HEK293 (cell line): Measurements from ENCODE around the gene GRM5.
"Not testable (repeated sequence)": the region's sequence is repeated elsewhere in the genome, so short reads cannot be mapped to it uniquely, and the experiment has no call there.

Experiments
- CTCF ChIP-seq: fragments of 450-650 bp; formaldehyde crosslinking; IDR thresholded peaks from 2 replicates; pipeline ENCODE4 v1.5.1; 2016; ENCODE audit warnings: missing biosample characterization, missing genetic modification characterization
- INSM2 ChIP-seq: fragments of 450-650 bp; formaldehyde crosslinking; IDR thresholded peaks from 2 replicates; pipeline ENCODE4 v1.5.1; 2016; ENCODE audit warnings: missing biosample characterization, missing genetic modification characterization
- PATZ1 ChIP-seq: fragments of 450-650 bp; formaldehyde crosslinking; IDR thresholded peaks from 2 replicates; pipeline ENCODE4 v1.5.1; 2016; ENCODE audit warnings: missing biosample characterization, missing genetic modification characterization
- REST ChIP-seq: fragments of 450-650 bp; formaldehyde crosslinking; IDR thresholded peaks from 2 replicates; pipeline ENCODE4 v1.5.1; 2016; ENCODE audit warnings: missing biosample characterization, missing genetic modification characterization
- YY1 ChIP-seq: fragments of 450-650 bp; formaldehyde crosslinking; IDR thresholded peaks from 2 replicates; pipeline ENCODE4 v1.5.1; 2018; ENCODE audit warnings: missing biosample characterization, missing genetic modification characterization
- ZBTB21 ChIP-seq: fragments of 450-650 bp; formaldehyde crosslinking; IDR thresholded peaks from 2 replicates; pipeline ENCODE4 v1.5.1; 2017; ENCODE audit warnings: missing biosample characterization, missing genetic modification characterization
- ZNF184 ChIP-seq: fragments of 450-650 bp; IDR thresholded peaks from 2 replicates; pipeline ENCODE4 v1.5.1; 2018; ENCODE audit warnings: missing biosample characterization, mild to moderate bottlenecking, missing genetic modification characterization
- ZNF23 ChIP-seq: fragments of 450-650 bp; formaldehyde crosslinking; IDR thresholded peaks from 2 replicates; pipeline ENCODE4 v1.5.1; 2016; ENCODE audit warnings: missing biosample characterization, missing genetic modification characterization, borderline replicate concordance
- ZNF26 ChIP-seq: fragments of 450-650 bp; formaldehyde crosslinking; IDR thresholded peaks from 2 replicates; pipeline ENCODE4 v1.5.1; 2016; ENCODE audit warnings: missing biosample characterization, missing genetic modification characterization
- ZNF311 ChIP-seq: fragments of 450-650 bp; formaldehyde crosslinking; IDR thresholded peaks from 2 replicates; pipeline ENCODE4 v1.5.1; 2017; ENCODE audit warnings: missing biosample characterization, missing genetic modification characterization, borderline replicate concordance
- ZNF433 ChIP-seq: fragments of 450-650 bp; formaldehyde crosslinking; IDR thresholded peaks from 2 replicates; pipeline ENCODE4 v1.5.1; 2016; ENCODE audit warnings: missing biosample characterization, missing genetic modification characterization, low read depth
- ZNF580 ChIP-seq: fragments of 450-650 bp; formaldehyde crosslinking; IDR thresholded peaks from 2 replicates; pipeline ENCODE4 v1.5.1; 2016; ENCODE audit warnings: missing biosample characterization, missing genetic modification characterization
- ZNF623 ChIP-seq: fragments of 450-650 bp; formaldehyde crosslinking; IDR thresholded peaks from 2 replicates; pipeline ENCODE4 v1.5.1; 2016; ENCODE audit warnings: missing biosample characterization, missing genetic modification characterization
- ZNF792 ChIP-seq: fragments of 450-650 bp; formaldehyde crosslinking; IDR thresholded peaks from 2 replicates; pipeline ENCODE4 v1.5.1; 2016; ENCODE audit warnings: missing biosample characterization, missing genetic modification characterization

- not testable (repeated sequence) for TF ChIP-seq CTCF; ZNF623 (tag by site-specific recombination); ZNF184 (tag by site-specific recombination); INSM2 (tag by site-specific recombination); ZNF580 (tag by site-specific recombination); YY1 (tag by site-specific recombination); ZNF433 (tag by site-specific recombination); ZBTB21; ZNF792; ZNF26; PATZ1 (tag by site-specific recombination); ZNF311 (tag by site-specific recombination); REST (tag by site-specific recombination); ZNF23 (tag by site-specific recombination)
These were observed 183.0 kb downstream of the GRM5 start for GRCh38 chr11:88882800-88883199.
